HCT116 (cell line): Measurements from ENCODE around the gene NUP50.

ENCODE experiments used
- CEBPB ChIP-seq: IDR thresholded peaks from 2 replicates; pipeline ENCODE4 v1.6.1; 2012; ENCODE audit warnings: low read depth
- EZH2 ChIP-seq: fragments of 200-600 bp; sonication (generic); IDR thresholded peaks from 2 replicates; pipeline ENCODE4 v1.6.1; 2017; ENCODE audit warnings: antibody characterized with exemption, mixed run types
- POLR2A ChIP-seq: IDR thresholded peaks from 2 replicates; pipeline ENCODE4 v1.7.0; 2011; ENCODE audit warnings: borderline replicate concordance; ENCODE audit not compliant: insufficient read depth, insufficient read length; ENCODE audit errors: extremely low read depth
- POLR2AphosphoS5 ChIP-seq: IDR thresholded peaks from 2 replicates; pipeline ENCODE4 v1.6.1; 2011; ENCODE audit warnings: mild to moderate bottlenecking, low read depth, low read length, moderate library complexity
- SIN3A ChIP-seq: IDR thresholded peaks from 2 replicates; pipeline ENCODE4 v1.6.1; 2012; ENCODE audit warnings: low read depth
- YY1 ChIP-seq: IDR thresholded peaks from 2 replicates; pipeline ENCODE4 v1.6.1; 2011; ENCODE audit warnings: low read length, low read depth, moderate library complexity, mild to moderate bottlenecking; ENCODE audit not compliant: insufficient replicate concordance; ENCODE audit errors: extremely low read depth
- TF ChIP-seq, protein P1 (sequence below), 3 experiments: fragments of 200-600 bp in 1 of 3; sonication (generic) in 1 of 3; IDR thresholded peaks in 2 of 3; conservative IDR thresholded peaks in 1 of 3; 2 replicates each; pipeline ENCODE4 v1.5.1; 2012 to 2017; ENCODE audit warnings: low read depth in 2 of 3, low read length in 2 of 3, antibody characterized with exemption in 1 of 3, borderline replicate concordance in 1 of 3, control low read depth in 1 of 3, mild to moderate bottlenecking in 1 of 3, mixed read lengths in 1 of 3, mixed run types in 1 of 3, moderate library complexity in 1 of 3; ENCODE audit not compliant: insufficient read depth in 1 of 3
- TF ChIP-seq, protein P2 (sequence below): IDR thresholded peaks from 2 replicates; pipeline ENCODE4 v1.6.1; 2012
- TF ChIP-seq, protein P3 (sequence below): IDR thresholded peaks from 2 replicates; pipeline ENCODE4 v1.6.1; 2012
- TF ChIP-seq, protein P4 (sequence below): IDR thresholded peaks from 2 replicates; pipeline ENCODE4 v1.6.1; 2011; ENCODE audit warnings: mild to moderate bottlenecking, low read length, moderate library complexity; ENCODE audit not compliant: insufficient replicate concordance; ENCODE audit errors: extremely low read depth

DNA sequence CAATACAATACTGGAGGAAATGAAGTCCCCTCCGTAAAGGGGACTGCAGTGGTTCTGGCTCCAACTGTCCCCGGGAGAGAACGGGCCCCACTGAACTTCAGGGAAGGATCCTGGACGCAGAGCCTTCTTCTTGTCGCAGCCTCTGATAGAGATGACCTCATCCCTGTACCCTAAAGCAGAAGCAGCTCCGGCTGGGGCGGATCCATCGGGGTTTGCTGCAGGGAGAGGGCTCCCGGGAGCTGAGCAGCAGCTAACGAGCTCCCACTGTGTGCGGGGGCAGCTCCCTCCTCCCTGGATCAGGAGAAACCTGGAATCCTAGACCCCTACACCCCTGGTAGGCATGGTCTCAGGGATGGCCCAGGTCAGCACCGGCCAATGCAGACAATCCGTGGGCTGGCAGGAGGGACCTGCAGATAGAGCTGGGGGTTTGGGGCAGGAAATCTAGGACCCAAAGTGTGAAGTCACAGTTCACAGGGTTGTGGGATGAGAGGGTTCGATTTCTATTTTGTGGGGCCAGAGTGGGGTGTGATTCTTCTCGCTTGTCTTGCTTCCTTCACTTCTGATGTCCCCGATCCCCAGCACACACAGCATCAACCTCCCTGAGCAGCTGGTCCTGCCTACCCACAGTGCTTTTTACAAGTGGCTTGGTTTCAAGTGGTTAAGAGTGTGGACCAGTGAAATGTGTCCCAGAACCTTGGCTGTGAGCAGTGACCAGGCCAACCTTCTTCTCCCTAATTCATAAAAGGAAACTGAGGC, 64.1 kb downstream of the NUP50 start:
- TF ChIP-seq, protein P1, sequence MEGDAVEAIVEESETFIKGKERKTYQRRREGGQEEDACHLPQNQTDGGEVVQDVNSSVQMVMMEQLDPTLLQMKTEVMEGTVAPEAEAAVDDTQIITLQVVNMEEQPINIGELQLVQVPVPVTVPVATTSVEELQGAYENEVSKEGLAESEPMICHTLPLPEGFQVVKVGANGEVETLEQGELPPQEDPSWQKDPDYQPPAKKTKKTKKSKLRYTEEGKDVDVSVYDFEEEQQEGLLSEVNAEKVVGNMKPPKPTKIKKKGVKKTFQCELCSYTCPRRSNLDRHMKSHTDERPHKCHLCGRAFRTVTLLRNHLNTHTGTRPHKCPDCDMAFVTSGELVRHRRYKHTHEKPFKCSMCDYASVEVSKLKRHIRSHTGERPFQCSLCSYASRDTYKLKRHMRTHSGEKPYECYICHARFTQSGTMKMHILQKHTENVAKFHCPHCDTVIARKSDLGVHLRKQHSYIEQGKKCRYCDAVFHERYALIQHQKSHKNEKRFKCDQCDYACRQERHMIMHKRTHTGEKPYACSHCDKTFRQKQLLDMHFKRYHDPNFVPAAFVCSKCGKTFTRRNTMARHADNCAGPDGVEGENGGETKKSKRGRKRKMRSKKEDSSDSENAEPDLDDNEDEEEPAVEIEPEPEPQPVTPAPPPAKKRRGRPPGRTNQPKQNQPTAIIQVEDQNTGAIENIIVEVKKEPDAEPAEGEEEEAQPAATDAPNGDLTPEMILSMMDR (IDR thresholded peaks at IDR 0.05 in 2 of 3, conservative IDR thresholded peaks at IDR 0.05 in 1 of 3; ENCODE audit: borderline replicate concordance in 1 of 3, insufficient read depth in 1 of 3, low read depth in 2 of 3, low read length in 2 of 3) = no peak
- TF ChIP-seq POLR2A = no peak
- no peak for TF ChIP-seq SIN3A
- TF ChIP-seq CEBPB = no peak
- TF ChIP-seq, protein P2, sequence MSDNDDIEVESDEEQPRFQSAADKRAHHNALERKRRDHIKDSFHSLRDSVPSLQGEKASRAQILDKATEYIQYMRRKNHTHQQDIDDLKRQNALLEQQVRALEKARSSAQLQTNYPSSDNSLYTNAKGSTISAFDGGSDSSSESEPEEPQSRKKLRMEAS = no peak
- TF ChIP-seq, protein P3, sequence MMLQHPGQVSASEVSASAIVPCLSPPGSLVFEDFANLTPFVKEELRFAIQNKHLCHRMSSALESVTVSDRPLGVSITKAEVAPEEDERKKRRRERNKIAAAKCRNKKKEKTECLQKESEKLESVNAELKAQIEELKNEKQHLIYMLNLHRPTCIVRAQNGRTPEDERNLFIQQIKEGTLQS = no peak
- TF ChIP-seq, protein P4, sequence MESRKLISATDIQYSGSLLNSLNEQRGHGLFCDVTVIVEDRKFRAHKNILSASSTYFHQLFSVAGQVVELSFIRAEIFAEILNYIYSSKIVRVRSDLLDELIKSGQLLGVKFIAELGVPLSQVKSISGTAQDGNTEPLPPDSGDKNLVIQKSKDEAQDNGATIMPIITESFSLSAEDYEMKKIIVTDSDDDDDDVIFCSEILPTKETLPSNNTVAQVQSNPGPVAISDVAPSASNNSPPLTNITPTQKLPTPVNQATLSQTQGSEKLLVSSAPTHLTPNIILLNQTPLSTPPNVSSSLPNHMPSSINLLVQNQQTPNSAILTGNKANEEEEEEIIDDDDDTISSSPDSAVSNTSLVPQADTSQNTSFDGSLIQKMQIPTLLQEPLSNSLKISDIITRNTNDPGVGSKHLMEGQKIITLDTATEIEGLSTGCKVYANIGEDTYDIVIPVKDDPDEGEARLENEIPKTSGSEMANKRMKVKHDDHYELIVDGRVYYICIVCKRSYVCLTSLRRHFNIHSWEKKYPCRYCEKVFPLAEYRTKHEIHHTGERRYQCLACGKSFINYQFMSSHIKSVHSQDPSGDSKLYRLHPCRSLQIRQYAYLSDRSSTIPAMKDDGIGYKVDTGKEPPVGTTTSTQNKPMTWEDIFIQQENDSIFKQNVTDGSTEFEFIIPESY = no peak
- no peak for TF ChIP-seq YY1
- TF ChIP-seq EZH2 = no peak
- no peak for TF ChIP-seq POLR2AphosphoS5
